ENCODE data around the gene DCLRE1C. TPM values are rescaled to one million over a fixed set of nuclear protein-coding genes. Genes with fewer than 3 reads are reported as not detected.
"Not testable (repeated sequence)": the region's sequence is repeated elsewhere in the genome, so short reads cannot be mapped to it uniquely, and the experiment has no call there.

Gene DCLRE1C
- total and polyA plus RNA-seq, 2 donors (not counting 3 experiments of a cell fraction or from before 2014, with no cell fraction given) = 2.1 to 15.8 TPM

GRCh38 chr10:14873090-14873760 is 80.7 kb downstream of the DCLRE1C start:
- Histone ChIP-seq H3K27ac (ENCODE audit: insufficient read depth, low read depth, low read length) (no peak overlapping the region), H4K20me1 (replicated peaks; ENCODE audit: control insufficient read depth, extremely low read depth, insufficient read depth, low read length) (no peaks in the 10 kb centered on the region), H3K36me3 (ENCODE audit: control insufficient read depth in 2 of 2, extremely low read depth in 1 of 2, insufficient read depth in 2 of 2, low read length in 2 of 2) (peaks cover 0 to 5% of the 10 kb centered on the region in 2 experiments), H3K4me2 (ENCODE audit: insufficient read depth, low read length) (peak overlapping the region; percentile 3), H3K9ac (replicated peaks; ENCODE audit: extremely low read depth, insufficient read depth, low read length) (no peak overlapping the region), H3K9me1 (replicated peaks; ENCODE audit: control insufficient read depth, extremely low read depth, insufficient read depth, low read length) (no peaks in the 10 kb centered on the region), H2AFZ (ENCODE audit: low read depth, low read length) (no peak overlapping the region), H3K9me3 (replicated peaks; ENCODE audit: control insufficient read depth, insufficient read depth, low read length) (no peaks in the 10 kb centered on the region), H3K4me1 (ENCODE audit: control insufficient read depth, extremely low read depth, insufficient read depth, low read length) (peaks cover 8% of the 10 kb centered on the region), H3K27me3 (ENCODE audit: control insufficient read depth in 2 of 2, insufficient read depth in 2 of 2, low read length in 2 of 2) (no peaks in the 10 kb centered on the region), H3K79me2 (ENCODE audit: control insufficient read depth, insufficient read depth, low read length) (peaks cover 15% of the 10 kb centered on the region), H3K4me3 (replicated peaks in 1 of 3; ENCODE audit: insufficient read depth in 1 of 3, low read depth in 1 of 3, low read length in 3 of 3) (no peak overlapping the region)
- BruUV-seq (replicated peaks) = no TSS peak
- dilution Hi-C loops (cut with MboI; ENCODE audit: extremely low pct_ligation_motif_present, low sequenced_read_pairs) (no loop called here), intact Hi-C loops (cut with micrococcal nuclease) (loop anchor here (10.0 kb wide), 1 partner anchor 212 kb away; the partner anchor contains the start of gene ACBD7)
- TF ChIP-seq FOS (IDR thresholded peaks at IDR 0.05; ENCODE audit: borderline replicate concordance, insufficient read depth, low read length) = peak; percentile 17
- TF ChIP-seq POLR2AphosphoS5 (IDR thresholded peaks at IDR 0.05; ENCODE audit: insufficient read depth, low read depth, low read length) = no peak
- no peak for TF ChIP-seq MAX (IDR thresholded peaks at IDR 0.05; ENCODE audit: insufficient read depth, insufficient read length)
- POLR2A ChIA-PET = no interaction called here
- CTCF ChIA-PET = no interaction called here
- FAIRE-seq (no peak), DNase-seq (ENCODE audit: low read depth, low spot score) (peak; percentile 26)

GRCh38 chr10:14864871-14865270 is 89.0 kb downstream of the DCLRE1C start:
- H3K9me1 ChIP-seq (replicated peaks; ENCODE audit: control insufficient read depth, extremely low read depth, insufficient read depth, low read length); CTCF ChIA-PET; POLR2A ChIA-PET; H4K20me1 ChIP-seq (replicated peaks; ENCODE audit: control insufficient read depth, extremely low read depth, insufficient read depth, low read length); H3K79me2 ChIP-seq (ENCODE audit: control insufficient read depth, insufficient read depth, low read length); BruUV-seq (replicated peaks); DNase-seq (ENCODE audit: low read depth, low spot score); H3K4me3 ChIP-seq (replicated peaks in 1 of 3; ENCODE audit: insufficient read depth in 1 of 3, low read depth in 1 of 3, low read length in 3 of 3); H2AFZ ChIP-seq (ENCODE audit: low read depth, low read length); FAIRE-seq; H3K9ac ChIP-seq (replicated peaks; ENCODE audit: extremely low read depth, insufficient read depth, low read length); H3K4me2 ChIP-seq (ENCODE audit: insufficient read depth, low read length); intact Hi-C loops (cut with micrococcal nuclease); H3K27ac ChIP-seq (ENCODE audit: insufficient read depth, low read depth, low read length); H3K4me1 ChIP-seq (ENCODE audit: control insufficient read depth, extremely low read depth, insufficient read depth, low read length); dilution Hi-C loops (cut with MboI; ENCODE audit: extremely low pct_ligation_motif_present, low sequenced_read_pairs); H3K27me3 ChIP-seq (ENCODE audit: control insufficient read depth in 2 of 2, insufficient read depth in 2 of 2, low read length in 2 of 2); H3K36me3 ChIP-seq (ENCODE audit: control insufficient read depth in 2 of 2, extremely low read depth in 1 of 2, insufficient read depth in 2 of 2, low read length in 2 of 2); H3K9me3 ChIP-seq (replicated peaks; ENCODE audit: control insufficient read depth, insufficient read depth, low read length): not testable (repeated sequence)

- H3K4me2 ChIP-seq (ENCODE audit: insufficient read depth, low read length); H3K4me3 ChIP-seq (replicated peaks in 1 of 3; ENCODE audit: insufficient read depth in 1 of 3, low read depth in 1 of 3, low read length in 3 of 3); H3K27me3 ChIP-seq (ENCODE audit: control insufficient read depth in 2 of 2, insufficient read depth in 2 of 2, low read length in 2 of 2); dilution Hi-C loops (cut with MboI; ENCODE audit: extremely low pct_ligation_motif_present, low sequenced_read_pairs); H3K27ac ChIP-seq (ENCODE audit: insufficient read depth, low read depth, low read length); H3K9me3 ChIP-seq (replicated peaks; ENCODE audit: control insufficient read depth, insufficient read depth, low read length); H3K79me2 ChIP-seq (ENCODE audit: control insufficient read depth, insufficient read depth, low read length); FAIRE-seq; CTCF ChIA-PET; intact Hi-C loops (cut with micrococcal nuclease); DNase-seq (ENCODE audit: low read depth, low spot score); H2AFZ ChIP-seq (ENCODE audit: low read depth, low read length); BruUV-seq (replicated peaks); H3K4me1 ChIP-seq (ENCODE audit: control insufficient read depth, extremely low read depth, insufficient read depth, low read length); H3K9me1 ChIP-seq (replicated peaks; ENCODE audit: control insufficient read depth, extremely low read depth, insufficient read depth, low read length); H3K36me3 ChIP-seq (ENCODE audit: control insufficient read depth in 2 of 2, extremely low read depth in 1 of 2, insufficient read depth in 2 of 2, low read length in 2 of 2); H3K9ac ChIP-seq (replicated peaks; ENCODE audit: extremely low read depth, insufficient read depth, low read length); H4K20me1 ChIP-seq (replicated peaks; ENCODE audit: control insufficient read depth, extremely low read depth, insufficient read depth, low read length): not testable (repeated sequence)
- POLR2A ChIA-PET = interaction anchor here (0.7 kb wide), 1 partner anchor 1275 kb away, joined by 3 read pairs; no protein-coding TSS in a partner anchor
Measured at GRCh38 chr10:14864466-14864865, 89.4 kb downstream of the DCLRE1C start.

Data from endothelial cell of umbilical vein (primary cell).